GM10266 (cell line): ENCODE results near the gene MAP4K3.

Source experiments
- DNase-seq: peaks from one replicate; pipeline ENCODE4 v3.0.0; 2012; ENCODE audit errors: extremely low spot score
- CTCF ChIP-seq: IDR thresholded peaks from 2 replicates; pipeline ENCODE4 v1.5.1; 2012; ENCODE audit warnings: mild to moderate bottlenecking, low read depth; ENCODE audit not compliant: control insufficient read depth, insufficient read depth; ENCODE audit errors: missing control alignments

Gene MAP4K3

GRCh38 chr2:39379643-39380524 lies 57.2 kb downstream of the MAP4K3 start:
- TF ChIP-seq CTCF, result peak; percentile 55
- DNase-seq, result peak; percentile 30

GRCh38 chr2:39378968-39379367 lies 58.1 kb downstream of the MAP4K3 start:
- no peak for TF ChIP-seq CTCF
- DNase-seq, result no peak

GRCh38 chr2:39377226-39377939 lies 59.7 kb downstream of the MAP4K3 start:
- DNase-seq, result peak; percentile 49
- no peak for TF ChIP-seq CTCF

GRCh38 chr2:39375917-39376316 lies 61.2 kb downstream of the MAP4K3 start:
- no peak for DNase-seq
- no peak for TF ChIP-seq CTCF

GRCh38 chr2:39373181-39373802 lies 63.8 kb downstream of the MAP4K3 start:
- no peak for TF ChIP-seq CTCF

GRCh38 chr2:39370101-39370500 lies 67.0 kb downstream of the MAP4K3 start:
- DNase-seq, result no peak
- TF ChIP-seq CTCF, result no peak

More at GRCh38 chr2:39373181-39373802, 63.8 kb downstream of the MAP4K3 start:
- DNase-seq, result no peak

GRCh38 chr2:39368846-39369245 lies 68.2 kb downstream of the MAP4K3 start:
- TF ChIP-seq CTCF, result no peak
- no peak for DNase-seq
